GM08714 (cell line): ENCODE data around the gene SPOCK1.

Experiments used
- H3K4me3 ChIP-seq: fragments of 200-500 bp; sonication (Bioruptor generic); 2 replicates; pipeline ENCODE4 v1.5.1; 2014; ENCODE audit warnings: mild to moderate bottlenecking, low read length, inconsistent platforms
- ZNF274 ChIP-seq: IDR thresholded peaks from 2 replicates; pipeline ENCODE4 v1.6.1; 2012; ENCODE audit warnings: mild to moderate bottlenecking, low read depth, low read length

The SPOCK1 gene

GRCh38 chr5:137442660-137443059, 56.5 kb downstream of the SPOCK1 start:
- no peak for TF ChIP-seq ZNF274
- no peak overlapping the region for H3K4me3 ChIP-seq

- H3K4me3 ChIP-seq = no peak overlapping the region
- no peak for TF ChIP-seq ZNF274
These were observed 57.6 kb downstream of the SPOCK1 start for GRCh38 chr5:137441476-137441875.

- no peak overlapping the region for H3K4me3 ChIP-seq
- no peak for TF ChIP-seq ZNF274
These were observed 58.3 kb downstream of the SPOCK1 start for GRCh38 chr5:137440795-137441194.

GRCh38 chr5:137439645-137440044, 59.5 kb downstream of the SPOCK1 start:
- no peak for TF ChIP-seq ZNF274
- H3K4me3 ChIP-seq = no peak overlapping the region

- no peak for TF ChIP-seq ZNF274
- H3K4me3 ChIP-seq = no peak overlapping the region
These were observed 60.2 kb downstream of the SPOCK1 start for GRCh38 chr5:137438932-137439331.

GRCh38 chr5:137437774-137438173, 61.4 kb downstream of the SPOCK1 start:
- no peak overlapping the region for H3K4me3 ChIP-seq
- TF ChIP-seq ZNF274 = no peak

GRCh38 chr5:137433539-137433938, 65.6 kb downstream of the SPOCK1 start:
- TF ChIP-seq ZNF274 = no peak
- H3K4me3 ChIP-seq = no peak overlapping the region

GRCh38 chr5:137432376-137432775, 66.8 kb downstream of the SPOCK1 start:
- no peak for TF ChIP-seq ZNF274
- H3K4me3 ChIP-seq = no peak overlapping the region

- no peak for TF ChIP-seq ZNF274
- H3K4me3 ChIP-seq = no peak overlapping the region
These were observed 68.1 kb downstream of the SPOCK1 start for GRCh38 chr5:137431051-137431450.

GRCh38 chr5:137415231-137415681, 83.9 kb downstream of the SPOCK1 start:
- H3K4me3 ChIP-seq = no peak overlapping the region
- no peak for TF ChIP-seq ZNF274

- TF ChIP-seq ZNF274 = no peak
- no peak overlapping the region for H3K4me3 ChIP-seq
These were observed 84.9 kb downstream of the SPOCK1 start for GRCh38 chr5:137414112-137414755.

- H3K4me3 ChIP-seq = no peak overlapping the region
- TF ChIP-seq ZNF274 = no peak
These were observed 87.0 kb downstream of the SPOCK1 start for GRCh38 chr5:137412136-137412535.

GRCh38 chr5:137410234-137411010, 88.7 kb downstream of the SPOCK1 start:
- no peak for TF ChIP-seq ZNF274
- H3K4me3 ChIP-seq = no peak overlapping the region

- no peak for TF ChIP-seq ZNF274
- H3K4me3 ChIP-seq = no peak overlapping the region
These were observed 89.4 kb downstream of the SPOCK1 start for GRCh38 chr5:137409736-137410135.

GRCh38 chr5:137407090-137407489, 92.0 kb downstream of the SPOCK1 start:
- H3K4me3 ChIP-seq = no peak overlapping the region
- no peak for TF ChIP-seq ZNF274

GRCh38 chr5:137405393-137405792, 93.7 kb downstream of the SPOCK1 start:
- no peak overlapping the region for H3K4me3 ChIP-seq
- TF ChIP-seq ZNF274 = no peak
